SK-N-MC (cell line): ENCODE measurements around the gene LY6G5C.

Source experiments
- EZH2 ChIP-seq: fragments of 200-600 bp; sonication (generic); IDR thresholded peaks from one replicate; pipeline ENCODE4 v1.6.1; 2017; ENCODE audit warnings: antibody characterized with exemption
- FOXP2 ChIP-seq: optimal IDR thresholded peaks from 2 replicates; pipeline ENCODE3; 2011; ENCODE audit warnings: mild to moderate bottlenecking, moderate library complexity; ENCODE audit not compliant: insufficient read depth; ENCODE audit errors: extremely low read length, control extremely low read depth
- POLR2AphosphoS5 ChIP-seq: IDR thresholded peaks from 2 replicates; pipeline ENCODE4 v1.6.1; 2012; ENCODE audit warnings: mild to moderate bottlenecking, low read depth, low read length, borderline replicate concordance

DNA sequence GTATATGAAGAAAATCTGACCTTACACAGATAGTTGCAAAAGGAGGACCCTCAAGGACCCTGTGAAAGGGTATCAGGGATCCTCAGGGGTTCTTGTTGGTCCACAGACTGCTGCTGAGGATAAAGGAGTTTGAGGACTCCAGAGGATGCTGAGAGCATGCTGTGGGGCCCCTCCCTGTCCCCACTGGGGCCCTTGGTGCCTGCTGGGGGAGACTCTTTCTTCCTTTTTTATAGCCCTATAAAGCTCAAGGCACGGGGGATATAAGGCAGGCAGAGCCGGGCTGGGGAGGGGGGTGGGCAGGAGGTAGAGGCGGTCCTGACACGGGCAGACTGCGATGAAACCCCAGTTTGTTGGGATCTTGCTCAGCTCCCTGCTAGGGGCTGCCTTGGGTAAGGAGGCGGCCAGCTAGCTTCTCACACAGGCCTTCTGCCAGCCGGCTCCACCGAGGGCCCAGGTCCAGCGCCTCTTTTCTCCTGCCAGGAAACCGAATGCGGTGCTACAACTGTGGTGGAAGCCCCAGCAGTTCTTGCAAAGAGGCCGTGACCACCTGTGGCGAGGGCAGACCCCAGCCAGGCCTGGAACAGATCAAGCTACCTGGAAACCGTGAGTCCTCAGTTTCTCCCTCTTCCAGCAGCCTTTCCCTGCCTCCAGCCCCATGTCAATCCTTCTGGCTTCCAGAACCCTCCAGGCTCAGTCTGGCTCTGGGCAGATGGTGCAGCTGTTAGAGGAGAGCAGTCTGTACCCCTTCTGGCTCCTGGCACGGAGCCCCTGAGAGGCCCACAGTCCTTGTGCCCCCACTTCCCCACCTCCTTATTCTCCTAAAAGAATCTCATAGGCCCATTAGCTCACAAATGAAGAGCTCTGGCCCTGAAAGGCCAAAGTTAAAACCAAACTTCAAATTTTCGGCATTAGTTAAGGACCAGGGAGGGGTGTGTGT is 34.4 kb upstream of the LY6G5C start, which contains the start of gene LY6G6D:
- no peak for TF ChIP-seq POLR2AphosphoS5
- no peak for TF ChIP-seq EZH2
- TF ChIP-seq FOXP2 = no peak
